Epithelial cell of esophagus (primary cell): Measurements from ENCODE around the gene EPGN.
A peak's percentile ranks its signal among the peaks of the same experiment; 100 is the strongest.

ENCODE experiments used
- DNase-seq: peaks from one replicate; pipeline ENCODE4 v3.0.0; 2010; ENCODE audit warnings: low read depth
- H3K4me3 ChIP-seq: 2 replicates; pipeline ENCODE4 v1.5.1; 2011; ENCODE audit warnings: mild to moderate bottlenecking, low read length, control low read depth
- CTCF ChIP-seq: IDR thresholded peaks from 2 replicates; pipeline ENCODE4 v1.5.1; 2011; ENCODE audit warnings: low read depth, mild to moderate bottlenecking, low read length, control low read depth, inconsistent platforms; ENCODE audit not compliant: insufficient read depth; ENCODE audit errors: missing control alignments

Gene EPGN

DNA sequence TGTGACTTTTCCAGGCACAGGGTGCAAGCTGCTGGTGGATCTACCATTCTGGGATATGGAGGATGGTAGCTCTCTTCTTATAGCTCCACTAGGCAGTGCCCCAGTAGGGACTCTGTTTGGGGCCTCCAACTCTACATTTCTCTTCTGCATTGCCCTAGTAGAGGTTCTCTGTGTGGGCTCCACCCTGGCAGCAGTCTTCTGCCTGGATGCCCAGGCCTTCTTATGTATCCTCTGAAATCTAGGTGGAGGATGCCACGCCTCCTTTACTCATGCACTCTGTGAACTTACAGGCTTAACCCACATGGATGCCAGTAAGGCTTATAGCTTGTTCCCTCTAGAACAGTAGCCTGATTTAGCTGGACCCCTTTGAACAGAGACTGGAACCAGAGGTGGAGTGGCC, 35.8 kb downstream of the EPGN start:
- no peak overlapping the region for H3K4me3 ChIP-seq
- no peak for DNase-seq
- TF ChIP-seq CTCF: no peak

- H3K4me3 ChIP-seq: no peak overlapping the region
- no peak for TF ChIP-seq CTCF
- DNase-seq: no peak
Observed at GRCh38 chr4:74353858-74354257, 45.6 kb downstream of the EPGN start.

DNA sequence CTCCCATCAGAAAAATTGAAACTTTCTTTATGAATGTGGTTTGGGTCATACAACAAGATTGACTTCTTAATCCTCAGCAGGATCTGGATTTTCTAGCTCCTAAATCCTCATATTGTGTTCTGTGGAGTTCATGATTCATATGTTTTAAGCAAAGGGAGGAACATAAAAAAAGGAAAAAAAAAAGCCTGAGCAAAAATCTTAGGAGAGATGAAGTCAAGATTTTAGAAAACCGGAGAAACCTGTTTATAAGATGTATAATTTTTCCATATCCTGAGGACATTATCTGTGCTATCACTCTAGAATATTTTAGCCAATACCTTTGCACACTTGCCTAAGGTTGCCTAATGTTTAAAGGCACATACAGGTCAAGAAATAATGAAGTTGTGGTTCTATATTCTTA, 49.7 kb downstream of the EPGN start:
- TF ChIP-seq CTCF: no peak
- DNase-seq: peak; percentile 45
- H3K4me3 ChIP-seq: no peak overlapping the region

- no peak overlapping the region for H3K4me3 ChIP-seq
- no peak for DNase-seq
- TF ChIP-seq CTCF: no peak
Observed at GRCh38 chr4:74361671-74362070, 53.4 kb downstream of the EPGN start.

DNA sequence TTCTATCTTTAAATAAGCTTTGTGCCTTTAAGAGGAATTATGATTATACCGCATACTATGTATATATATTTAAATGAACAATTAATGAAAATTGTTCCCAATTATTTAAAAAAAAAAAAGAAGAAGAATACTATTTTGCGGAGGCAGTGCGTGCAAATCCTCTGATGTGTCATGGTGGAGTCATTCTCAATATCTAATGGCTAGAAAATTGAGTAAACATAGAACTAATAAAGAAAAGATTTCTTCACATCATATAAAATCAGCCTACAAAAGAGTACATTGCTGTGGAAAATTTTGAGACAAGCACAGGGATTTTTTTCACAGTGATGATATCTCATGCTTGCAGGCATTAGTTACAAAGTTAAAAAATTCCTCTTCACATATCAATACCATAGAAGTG, 54.1 kb downstream of the EPGN start:
- TF ChIP-seq CTCF: no peak

GRCh38 chr4:74364256-74364651, 56.0 kb downstream of the EPGN start:
- peak; percentile 27 for DNase-seq
- H3K4me3 ChIP-seq: peak overlapping the region; percentile 79
- TF ChIP-seq CTCF: no peak

More for the DNA sequence above, 54.1 kb downstream of the EPGN start:
- peak; percentile 47 for DNase-seq
- H3K4me3 ChIP-seq: no peak overlapping the region

- peak; percentile 80 for DNase-seq
- no peak for TF ChIP-seq CTCF
- peak within 1 kb of the TSS; percentile 79 for H3K4me3 ChIP-seq
Observed at GRCh38 chr4:74364652-74365491, 56.6 kb downstream of the EPGN start, which contains the start of gene EREG. EREG (plus strand) TSS chr4:74365145; CDS start chr4:74365309, 164 bp downstream.
